HG02623 (cell line): ENCODE measurements around the gene STX18.

Source experiments
- ATAC-seq: cut with Tn5 transposase; IDR thresholded peaks from one replicate; pipeline ENCODE4 v1.9.1; 2021; ENCODE audit warnings: moderate library complexity; ENCODE audit not compliant: unreplicated experiment

The STX18 gene

DNA sequence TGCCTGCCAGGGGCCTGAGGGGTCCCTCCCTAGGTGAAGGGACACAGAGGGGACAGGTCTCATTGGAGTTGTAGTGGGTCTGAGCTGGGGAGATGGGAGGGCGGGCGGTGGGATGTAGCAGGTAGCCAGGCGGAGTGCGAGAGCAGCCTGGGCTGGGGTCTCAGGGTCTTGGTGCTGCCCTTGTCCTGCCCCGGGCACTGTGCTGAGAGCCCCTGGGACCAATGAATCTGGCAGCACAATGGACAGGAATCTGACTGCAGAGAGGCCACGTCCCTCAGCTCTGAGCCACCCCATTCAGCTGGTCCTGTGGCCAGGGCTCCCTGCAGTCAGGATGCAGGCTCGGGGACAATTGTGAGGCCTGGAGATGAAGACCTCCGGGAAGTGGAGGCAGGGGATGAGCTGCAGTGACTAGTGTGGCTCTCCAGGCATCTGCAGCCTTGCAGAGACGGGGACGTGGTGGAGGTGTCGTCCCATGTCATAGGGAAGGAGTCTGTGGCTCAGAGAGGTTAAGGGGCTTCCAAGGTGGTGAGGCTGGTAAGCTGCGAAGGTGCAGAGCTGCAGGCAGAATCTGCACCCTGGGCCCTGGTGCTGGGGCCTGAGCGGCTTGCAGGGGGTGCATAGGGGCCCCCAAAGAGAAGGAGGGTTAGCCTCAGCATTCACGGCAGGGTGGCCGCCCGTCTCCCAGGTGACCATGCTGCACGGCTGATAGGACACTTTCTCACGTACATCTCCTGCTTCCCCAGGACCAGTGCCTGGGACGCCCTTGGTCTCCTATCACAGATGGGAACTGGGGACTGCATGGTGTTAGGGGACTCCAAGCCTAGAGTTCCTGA is 134.3 kb downstream of the STX18 start:
- ATAC-seq, result no peak

DNA sequence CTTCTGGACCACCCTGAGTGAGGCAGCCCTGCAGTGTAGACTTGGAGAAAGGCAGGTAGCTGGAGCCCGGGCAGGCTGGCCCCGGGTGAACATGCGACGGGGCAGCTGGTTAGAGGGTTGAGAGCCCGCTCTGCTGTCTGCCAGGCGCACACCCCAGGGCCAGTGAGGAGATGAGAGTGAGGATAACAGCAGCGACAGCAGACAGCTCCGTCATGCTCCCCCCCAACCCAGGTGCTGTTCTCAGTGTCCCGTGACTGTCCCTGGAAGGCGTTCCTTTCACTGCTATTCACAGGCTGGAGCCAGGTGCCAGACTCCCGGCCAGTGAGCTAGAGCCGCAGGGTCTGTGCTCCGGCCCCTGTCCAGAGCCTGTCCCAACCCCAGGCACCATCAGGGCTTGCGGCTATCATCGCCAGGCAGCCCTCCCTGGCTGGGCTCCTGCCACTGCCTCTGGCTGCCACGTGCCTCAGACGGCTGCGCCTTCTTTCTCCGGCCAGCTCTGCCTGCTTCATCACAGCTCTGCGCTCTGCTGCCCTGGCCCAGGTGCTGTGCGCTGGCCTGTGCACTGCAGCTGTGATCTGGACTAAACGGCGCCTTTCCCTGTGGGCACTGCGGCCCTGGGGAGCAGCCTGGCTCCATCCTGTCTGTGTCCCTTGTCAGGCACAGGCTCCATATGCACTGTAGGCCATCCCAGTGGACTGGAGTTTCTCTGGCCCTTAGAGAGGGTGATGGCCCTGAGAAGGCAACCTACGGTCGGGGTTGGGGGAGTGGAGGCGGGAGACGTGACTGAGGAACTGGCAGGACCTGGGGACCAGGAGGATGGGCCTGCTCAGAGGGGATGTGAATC is 135.2 kb downstream of the STX18 start:
- ATAC-seq, result no peak

DNA sequence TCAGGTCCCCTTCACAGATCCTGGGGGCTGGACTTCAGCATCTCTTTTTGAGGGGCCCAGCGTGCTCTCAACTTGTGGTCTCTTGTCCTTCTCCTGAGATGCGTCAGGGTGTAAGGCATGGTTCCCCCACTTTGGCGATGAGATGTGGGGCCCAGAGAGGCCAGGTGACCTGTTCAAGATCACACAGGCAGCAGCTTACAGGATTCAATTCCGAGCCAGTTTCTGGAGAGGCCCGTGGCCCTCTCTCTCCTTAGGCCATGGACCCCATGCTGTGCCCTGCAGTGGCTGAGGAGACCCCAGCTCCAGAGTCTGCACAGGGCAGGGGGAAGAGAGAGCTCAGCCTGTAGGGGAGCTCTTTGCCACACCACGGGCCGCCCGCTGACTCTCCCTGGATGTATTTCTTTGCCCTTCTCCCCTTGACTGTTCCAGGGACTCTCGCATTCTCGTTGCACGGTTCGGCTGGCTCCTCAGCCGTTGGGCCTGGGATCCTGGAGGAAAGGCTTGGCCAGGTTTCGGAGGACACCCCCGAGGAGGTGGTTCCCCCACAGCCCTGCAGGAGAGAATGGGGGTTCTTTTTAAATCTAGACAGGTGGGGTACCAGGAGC is 136.4 kb downstream of the STX18 start:
- ATAC-seq, result no peak

DNA sequence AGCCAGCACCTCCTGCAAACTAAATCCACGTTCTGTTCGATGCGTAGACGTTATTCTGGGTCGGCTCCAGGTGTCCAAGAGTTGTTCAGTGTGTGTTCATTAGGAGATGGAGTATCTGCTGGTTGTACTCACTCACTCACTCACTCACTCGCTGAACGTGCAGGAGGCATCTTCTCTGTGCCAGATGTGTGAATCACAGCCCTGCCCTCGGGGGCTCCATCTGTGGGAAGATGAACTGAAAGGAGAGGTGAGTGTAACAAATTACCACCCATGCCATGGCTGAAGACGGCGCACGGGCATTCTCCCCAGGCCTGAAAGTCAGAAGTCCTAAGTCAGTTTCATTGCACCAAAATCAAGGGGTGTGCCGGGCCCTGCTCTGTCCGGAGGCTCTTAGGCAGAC is 138.9 kb downstream of the STX18 start:
- ATAC-seq, result no peak

- no peak for ATAC-seq
Observed at GRCh38 chr4:4401036-4401435, 140.8 kb downstream of the STX18 start.

DNA sequence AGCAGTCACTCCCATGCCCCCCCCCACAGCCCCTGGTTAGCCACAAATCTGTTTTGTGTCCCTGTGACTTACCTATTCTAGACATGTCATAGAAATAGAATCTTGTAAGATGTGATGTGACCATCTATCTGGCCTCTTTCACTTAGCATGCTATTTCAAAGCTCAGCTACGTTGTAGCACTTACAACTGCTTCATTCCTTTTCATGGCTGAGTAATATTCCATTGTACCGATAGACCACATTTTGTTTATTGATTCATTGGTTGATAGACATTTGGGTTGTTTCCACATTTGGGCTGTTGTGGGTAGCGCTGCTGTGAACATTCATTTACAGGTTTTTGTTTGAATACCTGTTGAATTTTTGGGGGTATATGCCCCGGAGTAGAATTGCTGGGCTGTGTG is 143.4 kb downstream of the STX18 start:
- ATAC-seq, result no peak

GRCh38 chr4:4397441-4397819 is 144.4 kb downstream of the STX18 start:
- ATAC-seq, result no peak

GRCh38 chr4:4396628-4397440 is 145.0 kb downstream of the STX18 start:
- ATAC-seq, result no peak

- ATAC-seq, result no peak
Observed at GRCh38 chr4:4395849-4396627, 145.8 kb downstream of the STX18 start.

DNA sequence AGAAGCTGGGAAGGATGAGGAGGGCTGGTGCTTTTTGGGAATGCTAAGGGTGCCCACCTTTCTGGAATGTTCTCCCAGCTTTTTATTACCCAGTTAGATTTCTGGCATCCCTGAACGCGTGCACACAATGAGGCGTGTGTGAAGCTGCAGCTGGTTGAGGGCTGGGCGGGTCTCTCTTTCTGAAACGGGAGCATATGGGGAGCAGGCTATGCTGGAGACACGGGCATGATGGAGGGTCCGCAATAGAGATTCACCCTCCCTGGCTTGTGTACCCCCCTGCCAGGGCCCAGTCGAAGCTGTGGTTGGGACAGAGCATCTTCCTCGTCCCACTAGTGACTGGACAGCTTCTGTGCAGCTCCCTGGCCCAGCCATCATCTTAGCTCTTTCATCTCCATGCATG is 146.5 kb downstream of the STX18 start:
- ATAC-seq, result no peak

GRCh38 chr4:4394644-4395043 is 147.2 kb downstream of the STX18 start:
- no peak for ATAC-seq

GRCh38 chr4:4392501-4393183 is 149.2 kb downstream of the STX18 start:
- ATAC-seq, result no peak

- no peak for ATAC-seq
Observed at GRCh38 chr4:4391866-4392265, 150.0 kb downstream of the STX18 start.

DNA sequence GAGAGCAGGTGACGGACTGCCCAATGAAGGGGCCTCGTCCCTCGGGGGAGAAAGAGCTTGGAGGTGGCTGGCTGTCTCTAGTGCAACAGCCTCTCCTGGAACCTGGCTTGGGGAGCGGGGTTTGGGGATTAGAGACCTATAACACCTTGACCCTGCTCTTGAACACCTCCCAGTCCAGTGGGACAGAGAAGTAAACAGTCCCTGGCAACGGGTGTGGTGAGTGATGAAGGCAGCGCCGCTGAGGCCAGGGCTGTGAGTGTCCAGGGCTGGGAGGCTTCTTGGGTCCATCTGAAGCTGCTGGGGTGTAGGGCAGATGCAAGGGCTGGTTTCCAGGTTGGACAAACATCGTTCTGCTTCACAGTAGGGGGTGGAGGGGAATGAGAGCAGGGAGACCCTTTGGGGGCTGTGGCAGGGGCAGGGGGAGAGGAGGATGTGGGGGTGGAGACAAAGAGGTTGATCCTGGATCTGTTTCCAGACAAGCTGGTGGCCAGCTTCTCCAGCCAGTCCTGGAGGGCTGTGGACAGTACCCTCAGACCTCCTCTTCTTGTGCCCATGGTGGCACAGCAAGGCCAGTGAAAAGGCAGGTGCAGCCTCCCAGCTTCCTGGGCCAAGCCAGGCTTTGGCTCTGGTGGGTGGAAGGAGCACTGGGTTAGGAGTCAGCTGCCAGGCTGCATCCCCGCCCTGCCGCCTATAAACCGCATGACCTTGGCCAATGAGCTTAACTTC is 151.2 kb downstream of the STX18 start:
- ATAC-seq, result no peak

GRCh38 chr4:4390046-4390445 is 151.8 kb downstream of the STX18 start:
- no peak for ATAC-seq

GRCh38 chr4:4388836-4389575 is 152.8 kb downstream of the STX18 start:
- ATAC-seq, result no peak

DNA sequence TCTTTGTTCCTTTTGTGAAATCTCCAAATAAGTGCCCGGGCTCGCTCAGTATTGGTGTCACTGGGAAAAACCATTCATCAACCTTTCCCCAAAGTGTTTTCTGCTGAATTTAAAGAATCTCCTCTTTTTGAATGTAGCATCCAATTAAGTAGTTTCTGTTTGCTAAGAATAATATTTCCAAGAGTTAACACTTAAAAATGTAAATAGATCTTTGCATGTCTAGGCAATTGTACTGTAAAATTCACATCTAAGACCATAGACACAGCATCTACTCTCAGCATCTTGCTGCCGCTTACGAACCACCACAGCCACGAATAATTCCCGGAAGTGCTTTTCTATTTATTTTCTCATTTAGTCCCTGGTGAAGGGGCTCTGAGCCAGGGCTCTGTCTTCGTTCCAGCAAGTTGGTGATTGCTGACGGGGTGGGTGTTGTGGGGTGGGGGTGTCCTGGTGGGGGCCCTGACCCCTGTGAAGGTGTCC is 153.5 kb downstream of the STX18 start:
- no peak for ATAC-seq
